ENCODE measurements around the gene ZCCHC8.
"Not testable (repeated sequence)": the region's sequence is repeated elsewhere in the genome, so short reads cannot be mapped to it uniquely, and the experiment has no call there.

The ZCCHC8 gene

DNA sequence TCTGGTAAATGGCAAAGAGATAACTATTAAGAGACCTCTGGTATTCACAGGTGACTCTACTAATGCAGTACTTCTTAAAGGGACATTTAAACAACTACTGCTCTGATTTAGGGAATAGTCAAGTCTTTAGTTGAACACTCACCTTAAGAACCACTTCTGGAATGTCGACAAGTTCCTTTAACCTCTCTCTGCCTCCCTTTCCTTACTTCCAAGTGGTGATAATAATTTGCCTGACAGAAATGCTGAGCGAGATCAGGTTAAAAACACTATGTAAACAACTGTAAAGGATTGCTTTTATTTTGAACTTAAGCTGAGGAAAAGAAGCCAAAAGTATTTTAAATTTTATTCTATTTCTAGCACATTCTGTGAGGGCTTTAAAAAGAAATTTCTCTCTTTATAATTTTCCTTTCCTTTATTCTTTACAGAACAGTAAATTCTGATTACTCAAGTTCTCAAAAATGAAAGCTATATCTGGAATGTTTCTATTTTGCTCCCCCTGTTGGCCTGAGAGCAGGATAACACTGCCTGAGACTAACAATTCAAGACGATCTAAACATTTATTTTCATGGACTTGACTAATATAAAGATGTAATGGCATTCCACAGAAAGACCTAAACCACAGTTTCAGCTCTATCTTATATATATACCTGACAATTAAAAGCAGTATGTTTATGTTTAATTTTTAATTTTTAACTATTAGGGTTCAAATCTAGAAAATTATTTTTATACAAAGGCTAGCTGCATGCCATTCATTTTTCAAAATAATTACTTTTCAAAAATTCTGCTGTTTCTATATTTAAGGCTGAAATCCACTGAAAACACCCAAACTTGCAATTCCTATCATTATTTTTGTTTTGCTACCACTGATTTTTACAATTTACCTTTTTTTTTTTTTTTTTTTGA, 29.2 kb downstream of the ZCCHC8 start:
- DNase-seq (ENCODE audit: low read depth in 2 of 2) = no peak

DNA sequence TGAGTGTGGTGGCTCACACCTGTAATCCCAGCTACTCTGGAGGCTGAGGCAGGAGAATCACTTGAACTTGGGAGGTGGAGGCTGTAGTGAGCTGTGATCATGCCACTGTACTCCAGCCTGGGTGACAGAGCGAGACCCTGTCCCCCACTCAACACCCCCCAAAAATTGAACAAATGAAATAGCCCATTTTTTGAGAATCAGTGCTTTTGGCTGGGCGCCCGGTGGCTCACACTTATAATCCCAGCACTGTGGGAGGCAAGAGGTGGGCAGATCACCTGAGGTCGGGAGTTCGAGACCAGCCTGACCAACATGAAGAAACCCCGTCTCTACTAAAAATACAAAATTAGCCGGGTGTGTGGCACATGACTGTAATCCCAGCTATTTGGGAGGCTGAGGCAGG, 30.2 kb downstream of the ZCCHC8 start:
- not testable (repeated sequence) for DNase-seq (ENCODE audit: low read depth in 2 of 2)

DNA sequence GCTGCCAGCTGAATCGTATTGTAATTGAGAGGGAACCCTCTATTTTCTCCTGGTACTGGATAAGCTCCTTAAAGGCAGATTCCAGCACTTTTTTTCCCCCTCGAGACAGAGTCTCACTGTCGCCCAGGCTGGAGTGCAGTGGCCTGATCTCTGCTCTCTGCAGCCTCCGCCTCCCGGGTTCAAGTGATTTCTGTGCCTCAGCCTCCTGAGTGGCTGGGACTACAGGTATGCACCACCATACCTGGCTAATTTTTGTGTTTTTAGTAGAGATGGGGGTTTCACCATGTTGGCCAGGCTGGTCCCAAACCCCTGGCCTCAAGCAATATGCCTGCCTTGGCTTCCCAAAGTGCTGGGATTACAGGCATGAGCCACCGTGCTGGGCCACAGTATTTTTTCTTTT, 30.9 kb downstream of the ZCCHC8 start:
- DNase-seq (ENCODE audit: low read depth in 2 of 2) = not testable (repeated sequence)

DNA sequence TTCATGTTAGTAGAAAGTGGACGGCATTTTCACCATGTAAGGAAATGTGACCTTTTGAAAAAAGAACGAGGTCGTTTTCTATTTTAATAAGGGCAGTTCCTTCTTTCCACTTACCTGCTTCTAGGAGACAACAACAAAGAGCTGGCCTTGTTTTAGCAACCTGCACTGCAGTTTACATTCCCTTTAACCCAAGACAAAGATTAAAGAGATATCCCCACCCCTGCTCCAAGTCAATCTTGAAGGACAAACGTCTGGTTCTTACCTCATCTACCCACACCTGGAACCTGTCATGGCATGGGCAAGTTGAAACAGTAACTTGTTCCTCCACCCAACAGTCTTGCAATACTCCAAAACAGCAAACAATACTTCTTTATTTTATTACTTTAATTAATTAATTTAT, 32.7 kb downstream of the ZCCHC8 start:
- DNase-seq (ENCODE audit: low read depth in 2 of 2) = no peak

DNA sequence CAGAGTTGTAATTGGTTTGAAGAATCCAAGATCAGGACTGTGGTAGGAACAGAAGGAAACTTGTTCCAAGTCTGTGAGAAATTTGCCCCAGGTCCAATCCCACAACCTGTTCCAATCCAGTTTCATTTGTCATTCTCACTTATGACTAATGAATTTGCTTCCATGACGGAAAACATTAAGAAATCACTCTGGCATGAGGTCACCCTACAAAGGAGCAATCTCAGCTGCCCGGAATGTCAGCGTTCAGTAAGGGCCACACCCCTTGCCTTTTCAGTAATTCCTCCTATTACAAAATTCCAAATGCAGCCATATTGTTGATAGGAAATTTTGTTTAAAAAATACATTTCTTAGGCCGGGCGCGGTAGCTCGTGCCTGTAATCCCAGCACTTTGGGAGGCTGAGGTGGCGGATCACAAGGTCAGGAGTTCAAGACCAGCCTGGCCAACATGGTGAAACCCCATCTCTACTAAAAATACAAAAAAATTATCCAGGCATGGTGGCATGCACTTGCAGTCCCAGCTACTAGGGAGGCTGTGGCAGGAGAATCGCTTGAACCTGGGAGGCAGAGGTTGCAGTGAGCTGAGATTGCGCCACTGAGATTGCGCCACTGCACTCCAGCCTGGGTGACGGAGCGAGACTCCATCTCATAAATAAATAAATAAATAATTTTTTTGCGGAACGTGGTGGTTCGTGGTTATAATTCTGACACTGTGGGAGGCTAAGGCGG, 36.3 kb downstream of the ZCCHC8 start:
- DNase-seq (ENCODE audit: low read depth in 2 of 2) = not testable (repeated sequence)

DNA sequence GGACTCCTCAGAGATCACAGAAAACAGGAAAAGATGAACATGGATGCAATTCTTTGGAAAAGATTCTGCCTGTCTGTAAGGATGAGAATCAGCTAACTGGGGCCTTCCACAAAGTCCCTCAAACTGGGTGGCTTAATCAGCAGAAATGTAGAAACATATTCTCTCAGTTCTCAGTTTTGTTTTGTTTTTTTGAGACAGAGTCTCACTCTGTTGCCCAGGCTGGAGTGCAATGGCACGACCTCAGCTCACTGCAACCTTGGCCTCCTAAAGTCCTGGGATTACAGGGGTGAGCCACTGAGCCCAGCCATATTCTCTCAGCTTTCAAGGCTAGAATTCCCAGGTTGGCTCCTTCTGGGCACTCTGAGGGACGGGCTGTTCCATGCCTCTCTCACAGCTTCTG, 40.1 kb downstream of the ZCCHC8 start:
- DNase-seq (ENCODE audit: low read depth in 2 of 2) = no peak

DNA sequence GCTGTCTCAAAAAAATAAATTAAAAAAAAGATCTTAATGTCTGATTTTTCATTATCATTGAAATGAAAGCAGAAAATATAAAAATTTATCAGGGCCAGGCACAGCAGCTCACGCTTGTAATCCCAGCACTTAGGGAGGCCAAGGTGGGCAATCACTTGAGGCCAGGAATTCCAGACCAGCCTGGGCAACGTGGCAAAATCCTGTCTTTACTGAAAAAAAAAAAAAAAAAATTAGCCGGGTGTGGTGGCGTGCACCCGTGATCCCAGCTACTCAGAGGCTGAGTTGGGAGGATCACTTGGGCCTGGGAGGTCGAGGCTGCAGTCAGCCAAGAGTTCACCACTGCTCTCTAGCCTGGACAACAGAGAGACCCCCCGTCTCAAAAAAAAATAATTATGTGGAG, 40.7 kb downstream of the ZCCHC8 start:
- DNase-seq (ENCODE audit: low read depth in 2 of 2) = no peak

DNA sequence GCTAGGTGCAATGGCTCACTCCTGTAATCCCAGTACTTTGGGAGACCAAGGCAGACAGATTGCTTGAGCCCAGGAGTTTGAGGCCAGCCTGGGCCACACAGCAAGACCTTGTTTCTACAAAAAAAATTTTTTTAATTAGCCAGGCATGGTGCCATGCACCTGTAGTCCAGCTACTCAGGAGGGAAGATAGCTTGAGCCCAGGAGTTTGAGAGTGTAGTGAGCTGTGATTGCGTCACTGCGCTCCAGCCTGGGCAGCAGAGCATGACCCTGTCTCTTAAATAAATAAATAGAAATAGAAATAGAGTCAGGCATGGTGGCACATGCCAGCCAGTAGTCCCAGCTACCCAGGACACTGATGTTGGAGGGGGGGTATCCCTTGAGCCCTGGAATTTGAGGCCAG, 41.5 kb downstream of the ZCCHC8 start:
- no peak for DNase-seq (ENCODE audit: low read depth in 2 of 2)

DNA sequence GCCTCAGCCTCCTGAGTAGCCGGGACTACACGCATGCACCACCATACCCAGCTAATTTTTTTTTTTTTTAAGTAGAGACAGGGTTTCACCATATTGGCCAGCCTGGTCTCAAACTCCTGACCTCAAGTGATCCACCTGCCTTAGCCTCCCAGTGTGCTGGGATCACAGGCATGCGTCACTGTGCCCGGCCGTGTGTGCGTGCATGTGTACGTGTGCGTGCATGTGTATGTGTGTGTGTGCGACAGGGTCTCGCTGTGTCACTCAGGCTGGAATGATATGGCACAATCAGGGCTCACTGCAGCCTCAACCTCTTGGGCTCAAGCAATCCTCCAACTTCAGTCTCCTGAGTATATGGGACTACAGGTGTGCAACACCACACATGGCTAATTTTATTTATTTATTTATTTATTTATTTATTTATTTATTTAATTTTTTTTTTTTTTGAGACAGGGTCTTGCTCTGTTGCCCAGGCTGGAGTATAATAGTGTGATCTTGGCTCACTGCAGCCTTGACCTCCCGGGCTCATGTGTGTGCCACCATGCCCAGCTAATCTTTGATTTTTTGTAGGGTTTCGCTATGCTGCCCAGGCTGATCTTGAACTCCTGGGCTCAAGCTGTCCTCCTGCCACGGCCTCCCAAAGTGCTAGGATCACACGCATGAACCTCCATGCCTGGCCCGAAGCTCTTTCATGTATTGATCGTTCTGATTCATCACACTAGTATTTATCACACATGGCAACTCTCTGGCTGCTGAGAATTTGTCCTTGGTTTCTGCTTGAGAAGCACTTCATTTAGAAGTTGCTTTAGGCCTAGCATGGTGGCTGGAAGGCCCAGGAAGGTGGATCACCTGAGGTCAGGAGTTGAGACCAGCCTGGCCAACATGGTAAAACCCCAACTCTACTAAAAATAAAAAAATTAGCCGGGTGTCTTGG, 42.4 kb downstream of the ZCCHC8 start:
- DNase-seq (ENCODE audit: low read depth in 2 of 2) = no peak

DNA sequence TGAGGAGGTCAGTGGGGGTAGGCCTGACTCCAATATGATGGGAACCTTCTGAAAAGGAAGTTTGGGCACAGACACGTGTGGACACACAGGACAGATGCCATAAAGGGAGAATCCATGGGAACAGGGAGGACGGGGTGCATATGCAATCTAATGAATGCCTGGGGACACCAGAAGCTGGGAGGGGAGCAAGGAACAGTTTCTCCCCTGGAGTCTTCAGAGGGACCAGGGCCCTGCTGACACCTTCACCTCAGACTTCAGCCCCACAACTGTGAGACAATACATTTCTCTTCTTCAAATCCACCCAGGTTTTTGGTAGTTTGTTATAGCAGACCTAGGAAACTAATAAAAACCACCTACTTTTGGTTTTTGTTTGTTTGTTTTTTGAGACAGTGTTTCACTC, 43.1 kb downstream of the ZCCHC8 start:
- DNase-seq (ENCODE audit: low read depth in 2 of 2) = no peak

DNA sequence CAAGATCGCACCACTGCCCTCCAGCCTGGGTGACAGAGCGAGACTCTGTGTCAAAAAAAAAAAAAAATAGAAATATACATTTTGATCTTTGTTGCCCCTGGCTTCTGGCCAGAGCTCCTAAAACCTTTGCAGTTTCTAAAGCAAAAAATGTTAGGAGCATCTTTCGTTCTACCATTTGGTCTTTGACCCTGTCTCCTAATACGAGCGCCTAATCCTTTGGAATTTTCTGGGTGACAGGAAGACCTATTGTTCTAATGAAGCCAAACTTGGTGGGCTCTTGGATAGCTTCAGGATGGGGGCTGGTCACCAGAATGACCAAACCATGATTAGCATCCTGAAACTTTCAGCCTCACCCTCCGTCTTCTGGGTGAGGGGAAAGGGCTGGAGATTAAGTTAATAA, 46.0 kb downstream of the ZCCHC8 start:
- no peak for DNase-seq (ENCODE audit: low read depth in 2 of 2)

DNA sequence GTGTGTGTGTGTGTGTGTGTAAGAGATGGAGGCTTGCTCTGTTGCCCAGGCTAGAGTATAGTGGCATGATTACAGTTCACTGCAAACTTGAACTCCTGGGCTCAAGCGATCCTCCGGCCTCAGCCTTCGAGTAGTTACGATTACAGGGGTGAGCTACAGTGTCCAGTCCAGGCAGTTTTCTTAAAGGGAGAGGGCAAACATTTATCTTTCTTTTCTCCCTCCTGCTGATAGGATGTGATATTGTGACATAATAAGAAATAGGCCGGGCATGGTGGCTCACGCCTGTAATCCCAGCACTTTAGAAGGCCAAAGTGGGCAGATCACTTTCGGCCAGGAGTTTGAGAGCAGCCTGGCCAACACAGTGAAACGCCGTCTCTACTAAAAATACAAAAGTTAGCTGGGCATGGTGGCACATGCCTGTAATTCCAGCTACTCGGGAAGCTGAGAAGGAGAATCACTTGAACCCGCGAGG, 46.4 kb downstream of the ZCCHC8 start:
- DNase-seq (ENCODE audit: low read depth in 2 of 2) = no peak

DNA sequence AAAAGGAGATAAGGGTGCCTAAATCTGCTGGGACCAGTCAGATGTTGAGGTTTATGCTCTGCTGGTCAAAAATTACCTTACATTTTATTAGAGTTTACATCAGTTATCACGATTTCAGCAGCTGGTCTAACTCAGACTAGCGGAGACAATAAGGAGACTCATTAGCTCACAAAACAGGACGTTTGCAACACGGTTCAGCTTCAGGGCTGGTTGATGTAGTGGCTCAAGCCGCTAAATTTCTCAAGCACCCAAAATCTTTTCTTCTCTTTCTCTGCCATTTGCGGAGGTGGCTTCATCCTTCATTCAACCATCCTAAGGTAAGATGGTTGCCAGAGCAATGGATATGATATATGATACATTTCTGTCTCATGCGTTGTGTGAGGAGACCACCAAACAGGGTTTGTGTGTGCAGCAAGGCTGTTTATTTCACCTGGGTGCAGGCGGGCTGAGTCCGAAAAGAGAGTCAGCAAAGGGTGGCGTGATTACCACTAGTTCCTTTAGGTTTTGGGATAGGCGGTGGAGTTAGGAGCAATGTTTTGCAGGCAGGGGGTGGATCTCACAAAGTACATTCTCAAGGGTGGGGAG, 47.9 kb downstream of the ZCCHC8 start:
- no peak for DNase-seq (ENCODE audit: low read depth in 2 of 2)

DNA sequence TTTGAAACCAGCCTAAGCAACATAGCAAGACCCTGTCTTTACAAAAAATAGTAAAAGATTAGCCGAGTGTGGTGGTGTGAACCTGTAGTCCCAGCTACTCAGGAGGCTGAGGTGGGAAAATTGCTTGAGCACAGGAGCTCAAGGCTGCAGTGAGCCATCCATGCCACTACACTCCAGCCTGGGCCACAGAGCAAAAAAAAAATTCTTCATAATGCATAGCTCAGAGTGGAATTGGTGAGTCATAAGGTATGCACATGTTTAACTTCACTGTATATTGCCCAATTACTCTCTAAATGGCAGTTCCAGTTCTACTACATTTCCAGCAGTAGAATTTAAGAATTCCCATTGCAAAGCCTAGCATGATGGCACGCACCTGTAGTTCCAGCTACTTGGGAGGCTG, 51.4 kb downstream of the ZCCHC8 start:
- no peak for DNase-seq (ENCODE audit: low read depth in 2 of 2)

DNA sequence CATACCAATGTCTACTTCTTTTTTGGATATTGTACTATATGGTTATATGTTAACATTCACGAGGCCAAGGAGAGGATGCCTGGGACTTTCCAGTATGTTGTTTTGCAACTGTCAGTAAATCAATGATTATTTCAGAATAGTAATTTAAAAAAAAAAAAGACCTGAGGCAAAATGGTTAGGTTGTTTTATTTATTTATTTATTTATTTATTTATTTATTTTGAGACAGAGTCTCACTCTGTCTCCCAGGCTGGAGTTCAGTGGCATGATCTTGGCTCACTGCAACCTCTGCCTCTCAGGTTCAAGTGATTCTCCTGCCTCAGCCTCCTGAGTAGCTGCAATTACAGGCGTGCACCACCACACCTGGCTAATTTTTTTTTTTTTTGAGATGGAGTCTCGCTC, 52.9 kb downstream of the ZCCHC8 start:
- not testable (repeated sequence) for DNase-seq (ENCODE audit: low read depth in 2 of 2)

DNA sequence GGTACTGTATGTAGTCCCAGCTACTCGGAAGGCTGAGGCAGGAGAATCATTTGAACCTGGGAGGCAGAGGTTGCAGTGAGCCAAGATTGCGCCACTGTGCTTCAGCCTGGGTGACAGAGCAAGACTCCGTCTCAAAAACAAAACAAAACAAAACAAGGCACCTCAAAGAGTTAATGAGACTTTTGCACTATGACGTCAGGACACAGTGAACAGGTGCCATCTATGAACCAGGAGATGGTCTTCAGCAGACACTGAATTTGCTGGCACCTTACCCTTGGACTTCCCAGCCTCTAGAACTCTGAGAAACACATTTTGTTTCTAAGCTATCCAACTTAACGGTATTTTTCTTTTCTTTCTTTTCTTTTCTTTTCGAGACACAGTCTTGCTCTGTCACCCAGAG, 54.3 kb downstream of the ZCCHC8 start:
- DNase-seq (ENCODE audit: low read depth in 2 of 2) = not testable (repeated sequence)

DNA sequence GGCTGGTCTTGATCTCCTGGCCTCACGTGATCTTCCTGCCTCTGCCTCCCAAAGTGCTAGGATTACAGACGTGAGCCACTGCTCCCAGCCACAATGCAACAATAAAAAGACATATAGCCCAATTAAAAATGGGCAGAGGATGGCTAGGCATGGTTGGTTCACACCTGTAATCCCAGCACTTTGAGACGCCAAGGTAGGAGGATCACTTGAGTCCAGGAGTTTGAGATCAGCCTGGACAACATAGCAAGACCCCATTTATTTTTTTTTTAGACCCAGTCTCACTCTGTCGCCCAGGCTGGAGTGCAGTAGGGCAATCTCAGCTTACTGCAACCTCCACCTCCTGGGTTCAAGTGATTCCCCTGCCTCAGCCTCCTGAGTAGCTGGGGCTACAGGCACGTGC, 56.7 kb downstream of the ZCCHC8 start:
- not testable (repeated sequence) for DNase-seq (ENCODE audit: low read depth in 2 of 2)

DNA sequence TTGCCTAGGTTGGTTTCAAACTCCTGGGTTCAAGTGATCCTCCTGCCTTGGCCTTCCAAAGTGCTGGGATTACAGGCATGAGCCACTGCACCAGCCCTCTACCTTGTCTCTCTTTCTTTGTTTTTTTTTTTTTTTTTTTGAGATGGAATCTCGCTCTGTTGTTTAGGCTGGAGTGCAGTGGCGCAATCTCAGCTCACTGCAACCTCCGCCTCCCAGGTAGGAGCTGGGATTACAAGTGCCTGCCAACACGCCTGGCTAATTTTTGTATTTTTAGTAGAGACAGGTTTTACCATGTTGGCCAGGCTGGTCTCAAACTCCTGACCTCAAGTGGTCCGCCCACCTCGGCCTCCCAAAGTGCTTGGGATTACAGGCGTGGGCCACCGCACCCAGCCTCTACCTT, 61.9 kb downstream of the ZCCHC8 start:
- DNase-seq (ENCODE audit: low read depth in 2 of 2) = not testable (repeated sequence)

DNA sequence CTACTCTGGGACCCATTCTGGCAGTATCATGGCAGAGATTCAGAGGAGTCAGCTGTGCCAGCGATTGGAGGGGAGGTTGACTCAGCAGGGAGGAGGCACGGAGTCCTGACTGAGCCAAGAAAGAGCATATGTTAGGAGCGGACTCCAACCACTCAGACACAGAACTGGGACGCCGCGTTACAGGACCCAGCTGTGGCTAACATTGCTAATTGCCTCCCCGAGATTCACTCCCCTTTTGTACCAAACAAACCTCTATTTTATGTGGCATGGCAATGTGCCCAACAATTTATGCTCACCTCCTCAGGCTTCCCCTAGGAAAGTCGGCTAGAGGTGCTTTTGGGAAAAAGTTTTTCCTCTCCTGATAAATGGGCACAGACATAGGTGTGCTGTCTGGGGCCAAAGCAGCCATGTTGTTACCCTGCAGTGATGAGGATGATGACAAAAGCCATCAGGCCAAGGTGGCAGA, 63.0 kb downstream of the ZCCHC8 start:
- DNase-seq (ENCODE audit: low read depth in 2 of 2) = no peak

DNA sequence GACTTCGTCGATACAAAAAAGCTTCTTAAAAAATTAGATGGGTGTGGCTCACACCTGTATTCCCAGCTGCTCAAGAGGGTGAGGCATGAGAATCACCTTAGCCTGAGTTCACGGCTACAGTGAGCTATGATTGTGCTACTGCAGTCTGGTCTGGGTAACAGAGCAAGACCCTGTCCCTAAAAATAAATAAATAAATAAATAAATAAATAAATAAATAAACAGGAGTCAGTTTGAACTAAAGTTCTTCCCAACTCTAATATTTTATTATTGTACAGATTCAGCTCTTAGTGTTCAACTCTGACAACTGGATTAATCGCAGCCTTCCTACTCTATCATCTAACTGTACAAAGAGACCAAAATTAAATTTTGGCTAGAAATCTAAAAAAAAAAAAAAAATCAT, 65.5 kb downstream of the ZCCHC8 start:
- DNase-seq (ENCODE audit: low read depth in 2 of 2) = no peak

DNA sequence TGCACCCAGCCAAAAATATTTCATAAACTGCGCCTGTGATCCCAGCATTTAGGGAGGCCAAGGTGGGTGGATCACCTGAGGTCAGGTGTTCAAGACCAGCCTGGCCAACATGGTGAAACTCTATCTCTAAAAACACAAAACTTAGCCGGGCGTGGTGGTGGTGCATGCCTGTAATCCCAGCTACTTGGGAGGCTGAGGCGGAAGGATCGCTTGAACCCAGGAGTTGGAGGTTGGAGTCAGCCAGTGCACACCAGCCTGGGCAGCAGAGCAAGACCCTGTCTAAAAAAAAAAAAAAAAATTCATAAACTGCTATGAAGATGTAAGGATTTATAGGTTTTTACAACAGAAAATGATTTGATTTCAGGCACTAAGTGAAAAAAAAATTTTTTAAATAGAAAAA, 71.7 kb downstream of the ZCCHC8 start:
- DNase-seq (ENCODE audit: low read depth in 2 of 2) = not testable (repeated sequence)

All from activated CD4-positive, alpha-beta T cell treated with anti-CD3 and anti-CD28 coated beads for 24 hours (primary cell).